GM15510 (cell line): ENCODE measurements around the gene RDH8.

Experiments
- POLR2A ChIP-seq: IDR thresholded peaks from 3 replicates; pipeline ENCODE4 v1.6.1; 2011; ENCODE audit warnings: borderline replicate concordance; ENCODE audit not compliant: insufficient read length; ENCODE audit errors: extremely low read depth

RDH8 gene

DNA sequence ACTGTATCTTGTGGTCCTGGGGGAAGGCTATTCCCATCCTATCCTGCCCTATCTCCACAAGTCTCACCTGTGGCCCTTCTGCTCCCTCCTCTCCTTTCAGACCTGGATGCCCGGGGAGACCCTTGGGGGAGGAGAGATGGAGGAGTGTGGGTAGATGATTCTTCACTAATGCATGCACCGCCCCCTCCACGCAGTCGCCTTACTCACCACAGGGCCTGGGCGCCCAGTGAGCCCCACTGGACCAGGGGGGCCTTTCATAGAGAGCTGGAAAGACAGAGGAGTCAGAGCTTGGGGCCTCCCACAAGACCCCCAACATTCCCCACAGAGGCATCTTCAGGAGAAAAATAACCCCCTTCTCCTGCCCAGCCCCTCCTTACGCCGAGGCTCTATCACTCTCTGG lies 17.3 kb upstream of the RDH8 start:
- TF ChIP-seq POLR2A: no peak

GRCh38 chr19:9996541-9996940 lies 16.7 kb upstream of the RDH8 start:
- TF ChIP-seq POLR2A: no peak

DNA sequence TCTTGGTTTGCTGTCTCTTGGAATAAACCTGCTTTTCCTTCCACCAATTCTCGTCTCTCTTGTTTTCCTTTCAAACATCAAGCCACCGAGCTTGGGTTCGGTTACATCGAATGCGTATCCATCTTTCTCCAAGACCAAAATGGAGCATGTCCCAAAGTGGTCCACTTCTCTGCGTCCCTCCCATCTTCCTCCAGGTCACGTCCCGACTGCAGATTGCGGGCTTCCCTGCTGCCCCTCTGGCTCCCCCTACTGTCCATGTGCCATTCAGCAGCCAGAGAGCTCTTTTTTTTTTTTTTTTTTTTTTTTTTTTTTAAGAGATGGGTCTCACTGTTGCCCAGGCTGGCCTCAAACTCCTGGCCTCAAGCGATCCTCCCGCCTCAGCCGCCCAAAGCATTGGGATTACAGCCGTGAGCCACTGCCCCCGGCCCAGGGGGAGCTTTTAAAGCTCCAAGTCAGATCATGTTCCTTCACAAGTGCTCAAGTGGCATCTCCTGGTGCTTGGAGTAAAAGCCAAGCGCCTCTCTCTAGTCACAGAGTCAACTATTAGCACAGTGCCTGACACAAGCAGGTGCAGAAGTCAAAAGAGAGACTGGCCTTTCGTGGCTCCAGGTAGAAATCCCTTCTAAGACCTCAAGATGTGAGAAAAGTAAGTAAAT lies 13.0 kb upstream of the RDH8 start:
- no peak for TF ChIP-seq POLR2A

DNA sequence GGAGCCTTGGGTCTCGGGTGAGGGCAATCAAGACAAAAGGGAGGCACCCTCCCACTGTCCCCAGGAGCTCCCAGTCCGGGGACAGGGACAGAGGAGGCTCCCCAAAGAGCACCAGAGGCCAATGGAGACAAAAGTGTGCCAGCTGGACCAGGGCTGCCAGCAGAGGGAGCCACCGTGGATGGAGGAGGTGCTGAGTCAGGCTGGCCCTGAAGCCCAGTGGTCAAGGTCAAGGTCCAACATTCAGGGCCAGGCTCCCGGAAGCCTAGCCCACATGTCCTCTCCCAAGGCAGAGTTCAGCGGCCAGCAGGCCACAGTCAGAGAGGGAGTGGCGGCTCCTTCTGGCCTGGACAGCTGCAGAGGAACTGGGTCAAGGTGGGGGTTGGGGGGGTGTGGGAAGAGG lies 11.4 kb upstream of the RDH8 start:
- no peak for TF ChIP-seq POLR2A

DNA sequence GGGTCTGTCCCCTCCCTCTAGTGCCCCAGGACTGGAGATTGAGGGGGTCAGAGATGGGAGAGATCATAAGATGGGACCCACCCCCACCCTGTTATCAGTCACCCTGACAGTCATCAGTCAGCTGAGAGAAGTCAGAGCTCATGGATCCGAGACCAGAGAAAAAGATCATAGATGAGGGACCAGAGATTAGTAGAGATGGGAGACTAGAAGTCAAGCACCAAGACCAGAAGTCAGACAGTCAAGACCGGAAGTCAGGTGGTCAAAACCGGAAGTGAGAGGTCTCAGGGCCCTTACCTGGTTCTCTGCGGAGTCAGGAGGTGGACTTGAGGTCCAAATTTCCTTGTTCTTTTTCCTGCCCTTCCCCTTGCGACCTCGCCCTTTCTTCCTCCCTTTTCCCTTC lies 10.0 kb upstream of the RDH8 start:
- no peak for TF ChIP-seq POLR2A

- no peak for TF ChIP-seq POLR2A
Observed at GRCh38 chr19:10004617-10005016, 8.7 kb upstream of the RDH8 start.

DNA sequence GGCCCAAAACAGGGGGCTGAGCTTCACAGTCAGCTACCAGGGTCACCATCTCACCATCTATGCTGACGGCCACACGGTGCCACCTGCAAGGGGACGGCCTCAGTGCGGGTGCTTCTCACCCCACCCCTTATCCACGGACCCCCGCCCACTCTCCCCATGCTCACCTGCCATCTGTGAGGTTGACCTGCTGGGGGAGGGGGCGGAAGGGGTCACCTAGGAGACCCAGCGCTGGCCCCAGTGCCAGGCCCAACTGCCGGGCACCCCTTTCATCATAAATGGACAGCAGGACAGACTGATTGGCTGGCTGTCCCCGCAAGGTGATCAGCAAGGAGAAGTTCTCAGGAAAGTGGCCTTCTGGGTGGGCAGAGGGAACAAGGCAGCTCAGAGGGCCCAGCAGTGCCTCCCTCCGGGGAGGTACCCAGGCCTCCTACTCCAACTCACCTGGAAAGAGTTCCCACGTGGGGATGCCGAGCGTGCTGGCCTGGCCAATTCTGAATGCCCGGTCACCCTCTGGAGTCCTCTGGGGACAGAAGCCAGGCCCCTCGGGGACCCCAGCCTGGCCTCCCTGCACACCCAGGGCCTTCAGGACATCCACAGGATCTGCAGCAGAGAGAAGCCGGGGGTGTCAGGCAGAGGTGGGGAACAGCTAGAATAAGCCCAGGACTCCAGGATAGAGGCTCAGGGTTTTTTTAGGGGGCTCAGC lies 7.5 kb upstream of the RDH8 start:
- TF ChIP-seq POLR2A: no peak

GRCh38 chr19:10006335-10006708 lies 7.0 kb upstream of the RDH8 start:
- TF ChIP-seq POLR2A: no peak

GRCh38 chr19:10006752-10007323 lies 6.4 kb upstream of the RDH8 start:
- no peak for TF ChIP-seq POLR2A

DNA sequence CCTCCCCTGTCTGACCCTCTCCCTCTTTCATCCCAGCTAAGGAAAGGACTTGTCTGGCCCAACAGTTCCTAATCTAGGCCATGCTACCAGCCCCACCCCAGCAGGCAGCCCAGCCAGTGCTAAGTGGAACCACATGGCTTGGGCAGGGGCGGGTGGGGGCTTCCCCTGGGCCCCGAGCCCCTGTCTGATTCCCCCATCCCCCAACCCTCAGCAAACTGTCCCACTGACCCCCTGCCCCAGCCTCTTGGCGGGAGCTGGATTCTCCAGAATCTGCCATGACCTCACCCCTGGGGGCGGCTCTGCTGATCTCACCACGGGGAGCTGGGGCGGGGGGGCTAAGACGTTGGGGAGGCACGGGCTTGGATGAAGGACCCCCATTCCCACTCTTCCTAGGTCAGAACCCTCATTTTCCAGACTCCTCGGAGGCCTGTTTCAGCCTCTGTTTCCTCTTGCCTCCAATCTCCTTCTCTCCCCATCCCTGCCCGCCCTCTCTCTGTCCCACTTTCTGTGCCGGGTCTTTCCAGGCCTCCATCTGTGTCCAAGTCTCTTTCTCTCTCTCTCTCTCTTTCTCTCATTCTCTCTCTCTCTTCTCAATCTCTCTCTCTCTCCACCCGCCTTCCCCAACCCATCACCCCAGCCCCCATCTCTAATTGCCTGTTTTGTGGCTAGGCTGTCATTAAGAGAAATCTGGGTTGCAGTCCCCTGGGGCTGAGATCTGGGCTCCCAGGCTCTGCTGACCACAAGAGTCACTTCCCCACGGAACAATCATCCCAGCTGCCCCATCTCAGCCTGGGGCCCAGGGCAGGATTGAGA lies 5.7 kb upstream of the RDH8 start:
- no peak for TF ChIP-seq POLR2A

DNA sequence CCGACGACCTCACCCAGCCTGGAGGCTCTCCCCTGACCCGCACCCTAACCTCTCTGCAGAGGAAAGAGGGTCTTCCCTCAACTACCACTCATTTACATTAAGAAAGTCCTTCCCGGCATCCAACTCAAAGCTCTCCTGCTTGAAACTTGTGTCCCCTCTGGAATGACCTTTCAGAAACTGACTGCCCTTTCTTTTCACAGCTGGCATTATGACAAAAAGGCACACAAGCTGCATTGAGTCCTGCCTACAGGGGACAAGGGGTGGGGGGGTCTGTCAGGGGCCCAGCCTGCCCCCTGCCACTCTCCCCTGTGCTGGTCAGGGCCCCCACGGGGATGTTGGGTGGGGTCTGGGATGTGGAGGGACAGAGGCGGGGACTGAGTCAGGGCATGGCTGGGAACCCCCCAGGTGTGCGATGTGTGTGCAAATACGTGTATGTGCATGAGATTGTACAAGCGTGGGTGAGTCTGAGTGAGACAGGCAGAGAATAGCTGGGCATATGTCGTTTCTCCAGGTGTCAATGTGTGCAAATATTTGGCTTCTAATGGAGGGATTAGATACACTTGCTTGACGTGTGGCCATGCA lies 5.0 kb upstream of the RDH8 start:
- TF ChIP-seq POLR2A: no peak

- TF ChIP-seq POLR2A: no peak
Observed at GRCh38 chr19:10009714-10010224, 3.5 kb upstream of the RDH8 start.

- TF ChIP-seq POLR2A: no peak
Observed at GRCh38 chr19:10010247-10010691, 3.0 kb upstream of the RDH8 start, which contains the start of gene COL5A3. TSS of gene COL5A3 (minus strand) at chr19:10010504. CDS start at chr19:10010385, 119 bp downstream.

DNA sequence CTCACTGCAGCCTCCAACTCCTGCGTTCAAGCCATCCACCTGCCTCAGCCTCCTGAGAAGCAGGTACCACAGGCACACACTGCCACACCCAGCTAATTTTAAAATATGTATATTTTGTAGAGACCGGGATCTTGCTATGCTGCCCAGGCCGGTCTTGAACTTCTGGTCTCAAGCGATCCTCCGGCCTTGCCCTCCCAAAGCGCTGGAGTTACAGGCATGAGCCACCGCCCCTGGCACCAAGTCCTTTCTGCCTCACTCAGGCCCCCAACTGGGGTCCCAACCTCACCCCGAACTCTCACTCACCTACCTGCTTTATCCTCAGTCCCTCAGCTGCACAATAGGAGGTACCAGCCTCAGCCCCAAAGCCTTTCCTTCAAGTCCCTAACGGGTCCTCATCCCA lies 2.3 kb upstream of the RDH8 start:
- no peak for TF ChIP-seq POLR2A
